Activated naive CD4-positive, alpha-beta T cell treated with anti-CD3 and anti-CD28 coated beads, Interleukin-2, amount 50 U/mL, for 16 hours (primary cell): Measurements from ENCODE around the gene CFAP53.

ENCODE experiments used
- DNase-seq: peaks from one replicate; pipeline ENCODE4 v3.0.0-alpha.2; 2020

Gene CFAP53

GRCh38 chr18:50192995-50193795, 73.1 kb downstream of the CFAP53 start:
- DNase-seq, result no peak

- no peak for DNase-seq
These were observed 75.4 kb downstream of the CFAP53 start for GRCh38 chr18:50190926-50191325.

- no peak for DNase-seq
These were observed 76.1 kb downstream of the CFAP53 start for GRCh38 chr18:50190236-50190635.

GRCh38 chr18:50189160-50189559, 77.1 kb downstream of the CFAP53 start:
- DNase-seq, result no peak

- no peak for DNase-seq
These were observed 77.6 kb downstream of the CFAP53 start for GRCh38 chr18:50188652-50189051.

GRCh38 chr18:50187659-50188058, 78.6 kb downstream of the CFAP53 start:
- no peak for DNase-seq

GRCh38 chr18:50186385-50186784, 79.9 kb downstream of the CFAP53 start:
- DNase-seq, result no peak

- DNase-seq, result no peak
These were observed 82.7 kb downstream of the CFAP53 start for GRCh38 chr18:50183556-50183955.

- no peak for DNase-seq
These were observed 83.8 kb downstream of the CFAP53 start for GRCh38 chr18:50182511-50182910.

- no peak for DNase-seq
These were observed 84.7 kb downstream of the CFAP53 start for GRCh38 chr18:50181590-50181989.

GRCh38 chr18:50179465-50179864, 86.8 kb downstream of the CFAP53 start:
- no peak for DNase-seq

GRCh38 chr18:50177294-50177992, 88.9 kb downstream of the CFAP53 start:
- DNase-seq, result no peak
